ENCODE measurements around the gene PON1.

The PON1 gene

DNA sequence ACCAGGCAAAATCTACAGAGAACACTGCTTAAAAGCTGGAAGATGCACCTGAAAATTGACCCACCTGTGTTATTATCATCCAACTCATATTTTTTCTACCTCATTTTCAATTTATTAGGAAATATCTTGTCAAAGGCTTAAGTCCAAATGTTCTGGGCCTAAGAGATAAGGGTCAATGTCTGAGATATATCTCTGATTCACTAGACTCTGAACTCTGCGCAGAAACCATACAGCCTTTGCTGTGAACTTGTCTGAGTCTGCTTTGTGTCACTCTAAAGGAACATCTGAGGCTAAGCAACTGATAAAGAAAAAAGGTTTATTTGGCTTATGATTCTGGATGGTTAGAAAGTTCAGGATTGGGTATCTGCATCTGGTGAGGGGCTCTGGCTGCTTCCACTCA, 3.7 kb downstream of the PON1 start:
- TF ChIP-seq Cebpa-rat (IDR thresholded peaks at IDR 0.05) = no peak
- H3K27ac ChIP-seq = no peak overlapping the region
- no peak overlapping the region for H3K4me3 ChIP-seq
- H3K27me3 ChIP-seq = no peaks in the 10 kb centered on the region
- no peak overlapping the region for H3K9ac ChIP-seq
- no peaks in the 10 kb centered on the region for H3K36me3 ChIP-seq
- H4K20me1 ChIP-seq = no peaks in the 10 kb centered on the region
- no peaks in the 10 kb centered on the region for H3K4me1 ChIP-seq
- H3K9me3 ChIP-seq (replicated peaks in 1 of 11) = no peaks in the 10 kb centered on the region
- H3K4me2 ChIP-seq = no peak overlapping the region

DNA sequence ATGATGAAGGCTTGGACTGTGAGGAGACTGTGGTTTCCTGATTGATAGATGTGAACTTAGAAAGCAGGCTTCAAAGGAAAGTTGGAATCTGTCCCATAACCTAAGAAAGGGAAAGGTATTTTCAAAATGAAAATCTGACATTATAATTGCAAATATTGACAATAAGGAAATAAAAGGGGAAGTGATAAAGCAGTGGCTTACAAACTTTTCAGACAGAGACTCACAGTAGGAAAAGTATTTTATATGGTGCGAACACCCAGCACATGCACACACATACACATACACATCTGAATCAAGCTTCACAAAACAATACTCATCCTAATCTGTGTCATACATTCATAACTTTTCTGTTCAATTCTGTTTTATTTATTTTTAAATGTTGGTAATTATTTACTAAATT, 4.8 kb downstream of the PON1 start:
- Histone ChIP-seq H3K27me3 (no peaks in the 10 kb centered on the region), H3K36me3 (no peaks in the 10 kb centered on the region), H3K9me3 (replicated peaks in 1 of 11) (no peaks in the 10 kb centered on the region), H3K4me2 (no peak overlapping the region), H3K4me1 (no peaks in the 10 kb centered on the region), H3K9ac (no peak overlapping the region), H4K20me1 (no peaks in the 10 kb centered on the region), H3K27ac (no peak overlapping the region), H3K4me3 (no peak overlapping the region)
- TF ChIP-seq Cebpa-rat (IDR thresholded peaks at IDR 0.05) = no peak

DNA sequence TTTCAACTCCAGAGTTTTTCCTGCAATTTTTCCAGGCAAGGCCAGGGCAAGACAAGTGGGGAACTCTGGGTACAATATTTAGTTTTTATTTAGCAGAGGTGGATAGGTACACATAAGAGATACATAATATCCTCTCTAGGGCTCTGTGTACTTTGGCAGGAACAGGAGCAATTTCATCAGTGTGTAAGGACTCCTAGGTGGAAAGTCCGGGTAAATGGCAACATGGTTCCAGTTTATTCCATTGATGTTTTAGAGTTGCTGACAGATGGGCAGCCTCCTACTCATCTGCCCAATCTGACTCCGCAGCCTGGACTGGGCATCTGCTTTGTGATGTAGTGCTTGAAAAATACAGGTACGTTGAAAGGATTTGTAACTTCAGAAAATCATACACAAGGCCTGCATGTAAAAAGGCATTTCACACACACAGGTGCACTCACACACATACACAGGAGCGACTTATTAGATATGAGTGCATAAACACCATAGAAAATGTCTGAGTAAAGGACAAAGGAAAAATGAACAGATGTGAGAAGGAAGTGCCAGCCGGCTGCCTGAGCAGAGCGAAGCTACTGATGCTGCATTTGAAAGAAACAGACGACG, 5.7 kb downstream of the PON1 start:
- no peaks in the 10 kb centered on the region for H3K4me1 ChIP-seq
- H3K4me2 ChIP-seq = no peak overlapping the region
- no peaks in the 10 kb centered on the region for H3K9me3 ChIP-seq (replicated peaks in 1 of 11)
- H3K27ac ChIP-seq = no peak overlapping the region
- no peaks in the 10 kb centered on the region for H4K20me1 ChIP-seq
- no peak overlapping the region for H3K4me3 ChIP-seq
- no peak for TF ChIP-seq Cebpa-rat (IDR thresholded peaks at IDR 0.05)
- no peaks in the 10 kb centered on the region for H3K27me3 ChIP-seq
- no peaks in the 10 kb centered on the region for H3K36me3 ChIP-seq
- H3K9ac ChIP-seq = no peak overlapping the region

DNA sequence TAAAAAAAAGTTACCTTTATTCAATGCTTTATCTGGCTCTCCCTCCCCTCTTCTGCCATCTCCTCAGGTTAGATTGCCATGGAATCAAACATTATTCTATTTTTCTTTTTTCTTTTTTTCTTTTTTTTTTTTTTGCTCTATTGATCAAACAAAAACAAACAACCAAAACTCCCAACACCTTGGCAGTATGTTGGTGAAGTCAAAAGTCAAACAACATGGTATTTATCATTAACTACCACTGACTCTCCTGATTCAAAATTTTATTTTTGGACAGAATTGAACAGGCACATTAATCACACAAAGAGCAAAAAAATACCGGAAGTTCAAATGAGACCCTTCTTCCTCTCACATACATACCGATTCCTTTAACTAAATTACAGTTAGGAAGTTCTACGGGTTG, 6.4 kb downstream of the PON1 start:
- Histone ChIP-seq H3K27me3 (no peaks in the 10 kb centered on the region), H3K9ac (no peak overlapping the region), H3K9me3 (replicated peaks in 1 of 11) (no peaks in the 10 kb centered on the region), H3K36me3 (no peaks in the 10 kb centered on the region), H3K4me3 (no peak overlapping the region), H3K27ac (no peak overlapping the region), H4K20me1 (no peaks in the 10 kb centered on the region), H3K4me1 (no peaks in the 10 kb centered on the region), H3K4me2 (no peak overlapping the region)
- no peak for TF ChIP-seq Cebpa-rat (IDR thresholded peaks at IDR 0.05)

DNA sequence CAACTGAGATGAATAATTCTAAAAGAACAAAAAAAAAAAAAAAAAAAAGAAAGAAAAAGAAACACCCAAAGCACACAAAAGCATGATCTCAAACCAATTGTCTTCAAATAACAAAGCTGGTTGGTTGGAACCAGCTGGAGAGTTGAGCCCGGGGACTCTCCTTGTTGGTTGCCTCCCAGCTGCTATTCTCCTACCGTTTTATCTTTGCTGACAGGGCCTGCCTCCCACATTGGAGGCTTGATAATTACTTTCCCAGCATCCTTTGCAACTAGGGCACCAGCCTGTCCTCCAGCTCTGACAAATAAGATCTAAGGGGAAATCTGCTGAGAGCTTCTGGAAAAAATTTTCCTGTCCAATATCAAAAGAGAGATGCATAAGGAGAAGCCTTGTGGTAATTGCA, 6.8 kb downstream of the PON1 start:
- Histone ChIP-seq H3K36me3 (no peaks in the 10 kb centered on the region), H4K20me1 (no peaks in the 10 kb centered on the region), H3K9ac (no peak overlapping the region), H3K4me2 (no peak overlapping the region), H3K4me3 (no peak overlapping the region), H3K4me1 (no peaks in the 10 kb centered on the region), H3K27me3 (no peaks in the 10 kb centered on the region), H3K27ac (no peak overlapping the region), H3K9me3 (replicated peaks in 1 of 11) (no peaks in the 10 kb centered on the region)
- no peak for TF ChIP-seq Cebpa-rat (IDR thresholded peaks at IDR 0.05)

DNA sequence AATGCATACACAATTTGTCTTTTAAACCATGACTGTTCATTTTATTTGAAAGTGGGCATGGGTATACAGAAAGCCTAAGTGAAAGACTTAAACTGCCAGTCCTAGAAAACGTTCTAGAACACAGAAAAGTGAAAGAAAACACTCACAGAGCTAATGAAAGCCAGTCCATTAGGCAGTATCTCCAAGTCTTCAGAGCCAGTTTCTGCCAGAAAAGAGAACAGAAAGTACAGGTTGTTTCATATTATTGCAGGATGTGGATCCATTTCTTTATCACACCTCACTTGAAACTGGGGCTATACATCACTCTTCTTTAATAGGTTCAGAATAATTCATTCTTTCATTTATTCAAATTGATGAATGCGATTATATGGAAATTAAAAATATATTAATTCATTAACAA, 7.7 kb downstream of the PON1 start:
- no peak overlapping the region for H3K4me3 ChIP-seq
- H4K20me1 ChIP-seq = no peaks in the 10 kb centered on the region
- no peak overlapping the region for H3K4me2 ChIP-seq
- H3K36me3 ChIP-seq = no peaks in the 10 kb centered on the region
- no peaks in the 10 kb centered on the region for H3K9me3 ChIP-seq (replicated peaks in 1 of 11)
- no peak for TF ChIP-seq Cebpa-rat (IDR thresholded peaks at IDR 0.05)
- H3K27me3 ChIP-seq = no peaks in the 10 kb centered on the region
- H3K4me1 ChIP-seq = no peaks in the 10 kb centered on the region
- no peak overlapping the region for H3K9ac ChIP-seq
- H3K27ac ChIP-seq = no peak overlapping the region

DNA sequence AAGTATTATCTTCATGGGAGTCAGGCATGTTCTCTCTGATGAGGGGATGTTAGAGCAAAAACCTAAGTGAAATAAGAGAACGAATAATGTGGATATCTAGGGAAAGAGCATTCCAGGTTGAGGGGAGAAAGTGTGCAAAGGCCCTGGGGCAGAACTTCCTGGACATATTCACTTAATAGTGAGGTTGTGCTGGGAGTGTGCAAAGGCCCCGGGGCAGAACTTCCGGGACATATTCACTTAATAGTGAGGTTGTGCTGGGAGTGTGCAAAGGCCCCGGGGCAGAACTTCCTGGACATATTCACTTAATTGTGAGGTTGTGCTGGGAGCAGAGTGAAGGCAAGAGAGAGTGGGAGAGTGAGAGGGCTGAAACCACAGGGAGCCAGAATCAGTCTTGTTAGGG, 11.8 kb downstream of the PON1 start:
- no peak for TF ChIP-seq Cebpa-rat (IDR thresholded peaks at IDR 0.05)
- H3K9me3 ChIP-seq (replicated peaks in 1 of 11) = no peaks in the 10 kb centered on the region
- H3K9ac ChIP-seq = no peak overlapping the region
- H4K20me1 ChIP-seq = no peaks in the 10 kb centered on the region
- no peak overlapping the region for H3K4me3 ChIP-seq
- H3K27ac ChIP-seq = no peak overlapping the region
- no peak overlapping the region for H3K4me2 ChIP-seq
- no peaks in the 10 kb centered on the region for H3K27me3 ChIP-seq
- H3K4me1 ChIP-seq = no peaks in the 10 kb centered on the region
- H3K36me3 ChIP-seq = no peaks in the 10 kb centered on the region

DNA sequence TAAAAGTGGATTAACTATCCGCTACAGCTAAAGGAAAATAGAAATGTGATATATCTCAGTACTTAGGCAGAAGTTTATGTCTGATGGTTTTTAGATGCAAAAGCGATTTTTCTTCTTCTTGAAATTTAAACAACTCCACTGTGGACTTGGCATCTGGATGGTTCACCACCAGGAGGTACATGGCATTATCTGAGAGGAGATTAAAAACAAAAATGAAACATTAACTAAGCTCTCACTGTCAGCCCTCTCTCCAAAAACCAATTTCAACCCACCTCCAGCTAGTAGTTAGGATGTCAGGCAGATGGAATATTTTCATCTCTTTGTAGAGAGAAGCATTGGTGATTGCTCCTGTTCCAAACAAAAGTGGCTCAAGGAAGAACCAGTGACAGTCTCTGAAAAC, 12.9 kb downstream of the PON1 start:
- H3K27me3 ChIP-seq = no peaks in the 10 kb centered on the region

DNA sequence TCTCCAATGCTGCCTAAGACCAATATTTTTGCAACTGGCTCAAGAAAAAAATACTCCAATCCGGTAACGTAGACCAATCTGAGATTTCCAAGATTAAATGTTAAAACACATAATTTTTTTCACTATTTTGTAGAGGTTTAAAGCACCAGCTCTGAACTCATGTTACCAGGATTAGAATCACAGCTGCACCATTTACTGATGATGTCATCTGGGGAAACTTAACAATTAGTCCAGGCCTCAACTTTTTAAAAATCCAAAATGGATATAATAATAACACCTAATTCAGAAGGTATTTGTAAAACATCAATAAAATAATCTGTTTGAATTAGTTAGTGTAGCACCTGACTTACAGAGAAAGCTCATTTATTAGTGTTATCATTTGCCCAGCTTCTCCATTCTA, 14.4 kb downstream of the PON1 start:
- H3K27ac ChIP-seq = no peak overlapping the region
- TF ChIP-seq Cebpa-rat (IDR thresholded peaks at IDR 0.05) = no peak
- H3K9me3 ChIP-seq (replicated peaks in 1 of 11) = no peaks in the 10 kb centered on the region
- no peaks in the 10 kb centered on the region for H3K4me1 ChIP-seq
- no peaks in the 10 kb centered on the region for H3K27me3 ChIP-seq
- no peak overlapping the region for H3K4me3 ChIP-seq
- H3K36me3 ChIP-seq = no peaks in the 10 kb centered on the region
- H3K4me2 ChIP-seq = no peak overlapping the region
- no peak overlapping the region for H3K9ac ChIP-seq
- no peaks in the 10 kb centered on the region for H4K20me1 ChIP-seq

More for the DNA sequence above, 12.9 kb downstream of the PON1 start:
- TF ChIP-seq Cebpa-rat (IDR thresholded peaks at IDR 0.05) = no peak
- Histone ChIP-seq H4K20me1 (no peaks in the 10 kb centered on the region), H3K27ac (no peak overlapping the region), H3K36me3 (no peaks in the 10 kb centered on the region), H3K9me3 (replicated peaks in 1 of 11) (no peaks in the 10 kb centered on the region), H3K4me2 (no peak overlapping the region), H3K4me3 (no peak overlapping the region), H3K4me1 (no peaks in the 10 kb centered on the region), H3K9ac (no peak overlapping the region)

DNA sequence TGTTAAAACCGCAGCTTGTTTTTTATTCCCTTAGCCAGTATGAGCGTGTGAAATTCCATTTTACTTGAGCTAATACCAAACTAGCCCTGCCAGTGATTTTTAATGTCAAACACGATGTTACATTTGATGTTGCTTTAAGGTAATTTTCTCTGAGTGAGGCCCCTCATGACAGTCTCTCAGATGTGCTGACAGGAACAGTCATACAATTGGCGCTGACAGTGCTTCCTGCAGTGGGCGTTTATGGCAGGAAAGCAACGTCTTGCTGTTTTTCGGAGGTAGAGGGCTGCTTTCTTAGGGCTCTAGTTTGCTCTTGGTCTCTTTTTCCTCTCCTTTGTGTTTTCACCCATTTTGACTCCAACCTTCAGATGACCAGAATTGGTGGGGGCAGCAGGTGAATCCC, 19.3 kb downstream of the PON1 start:
- H4K20me1 ChIP-seq = no peaks in the 10 kb centered on the region
- H3K4me2 ChIP-seq = no peak overlapping the region
- H3K9ac ChIP-seq = no peak overlapping the region
- no peak for TF ChIP-seq Cebpa-rat (IDR thresholded peaks at IDR 0.05)
- no peak overlapping the region for H3K4me3 ChIP-seq
- no peaks in the 10 kb centered on the region for H3K9me3 ChIP-seq (replicated peaks in 1 of 11)
- no peaks in the 10 kb centered on the region for H3K4me1 ChIP-seq
- no peak overlapping the region for H3K27ac ChIP-seq
- no peaks in the 10 kb centered on the region for H3K36me3 ChIP-seq
- no peaks in the 10 kb centered on the region for H3K27me3 ChIP-seq

Data from BLaER1 treated with 17β-estradiol and CSF1 and Interleukin-3, amounts not matched to agents 10 nM and 100 nM (cell line).